Smooth muscle cell (in vitro differentiated cells): ENCODE data around the gene RPL27A. TPM values are rescaled to one million over a fixed set of nuclear protein-coding genes. Genes with fewer than 3 reads are reported as not detected.
A peak's percentile ranks its signal among the peaks of the same experiment; 100 is the strongest.

ENCODE experiments used
- DNase-seq: peaks from one replicate; lab custom pipeline; 2025; ENCODE audit not compliant: unreplicated experiment; lab: John Stamatoyannopoulos, UW
- H2AFZ ChIP-seq: fragments of 200-600 bp; sonication (generic); 2 replicates; pipeline ENCODE4 v1.6.0; 2016; ENCODE audit warnings: antibody characterized with exemption, low read depth, mild to moderate bottlenecking
- H3F3A ChIP-seq: fragments of 200-600 bp; sonication (generic); 2 replicates; pipeline ENCODE4 v1.6.0; 2017; ENCODE audit warnings: antibody characterized with exemption, low read depth
- H3K27ac ChIP-seq: fragments of 200-600 bp; sonication (generic); 2 replicates; pipeline ENCODE4 v1.5.1; 2016; ENCODE audit warnings: low read depth, mild to moderate bottlenecking
- H3K27me3 ChIP-seq: fragments of 200-600 bp; sonication (generic); 2 replicates; pipeline ENCODE4 v1.6.1; 2016; ENCODE audit warnings: low read depth, mild to moderate bottlenecking
- H3K36me3 ChIP-seq: fragments of 200-600 bp; sonication (generic); 2 replicates; pipeline ENCODE4 v1.5.1; 2016; ENCODE audit warnings: low read depth
- H3K4me1 ChIP-seq: fragments of 200-600 bp; sonication (generic); 2 replicates; pipeline ENCODE4 v1.5.1; 2016; ENCODE audit warnings: low read depth
- H3K4me2 ChIP-seq: fragments of 200-600 bp; sonication (generic); 2 replicates; pipeline ENCODE4 v1.6.0; 2016; ENCODE audit warnings: mild to moderate bottlenecking
- H3K4me3 ChIP-seq: fragments of 200-600 bp; sonication (generic); 2 replicates; pipeline ENCODE4 v1.5.1; 2016; ENCODE audit warnings: mild to moderate bottlenecking
- H3K79me2 ChIP-seq: fragments of 200-600 bp; sonication (generic); 2 replicates; pipeline ENCODE4 v1.6.0; 2016; ENCODE audit warnings: low read depth, mild to moderate bottlenecking
- H3K9ac ChIP-seq: fragments of 200-600 bp; sonication (generic); 2 replicates; pipeline ENCODE4 v1.6.0; 2016; ENCODE audit warnings: low read depth
- H3K9me3 ChIP-seq: fragments of 200-600 bp; sonication (generic); replicated peaks from 2 replicates; pipeline ENCODE4 v1.5.1; 2016; ENCODE audit warnings: low read depth
- H4K20me1 ChIP-seq: fragments of 200-600 bp; sonication (generic); 2 replicates; pipeline ENCODE4 v1.6.0; 2016; ENCODE audit warnings: low read depth
- WGBS: methylation state at CpG from one replicate; pipeline ENCODE4 v1.1.7; 2016; ENCODE audit warnings: low lambda C conversion rate; 5-methylcytosine and 5-hydroxymethylcytosine counted together
- polyA plus RNA-seq: library from polyadenylated mRNA; unstranded; fragments of >200 nt; fragmentation: Nextera tagmentation; extraction: Ambion mirVana; gene quantifications from 2 replicates; pipeline ENCODE4 v1.2.1, GENCODE V29; 2016
- total RNA-seq: library from RNA; depleted of rRNA; stranded (reverse); fragments of >200 nt; gene quantifications from 2 replicates; pipeline ENCODE4 v1.2.3, GENCODE V29; 2014
- TF ChIP-seq, protein P1 (sequence below): fragments of 200-600 bp; sonication (generic); IDR thresholded peaks from 2 replicates; pipeline ENCODE4 v1.5.1; 2017; ENCODE audit warnings: borderline replicate concordance, mild to moderate bottlenecking, antibody characterized with exemption; ENCODE audit not compliant: insufficient read depth, poor library complexity, severe bottlenecking

Gene RPL27A
- total and polyA plus RNA-seq, 2 experiments from 2014 or later: 817 to 1,140 TPM

DNA sequence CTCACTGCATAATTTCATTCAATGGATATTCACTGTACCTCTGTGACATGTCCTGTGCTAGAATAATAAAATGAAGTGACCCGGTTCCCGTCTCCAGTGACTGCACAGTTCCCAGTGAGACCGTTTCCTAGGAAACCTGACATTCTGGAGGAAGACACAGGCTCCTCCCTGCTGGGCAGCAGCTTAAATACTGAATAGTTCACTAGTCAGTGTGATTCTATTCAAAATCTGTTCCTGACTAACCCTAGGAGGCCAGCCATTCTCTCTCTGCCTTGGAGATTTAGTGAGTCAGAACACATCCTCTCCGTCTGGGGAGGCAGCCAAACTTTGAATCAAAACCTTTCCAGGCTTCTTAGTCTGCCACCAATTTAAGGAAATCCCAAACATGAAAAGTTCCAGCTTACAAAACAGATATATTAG is 11.4 kb upstream of the RPL27A start:
- H3K4me1 ChIP-seq: peaks cover 21% of the 10 kb centered on the region
- H2AFZ ChIP-seq: no peak overlapping the region
- no peaks in the 10 kb centered on the region for H3K36me3 ChIP-seq
- DNase-seq: no peak
- TF ChIP-seq, protein P1, sequence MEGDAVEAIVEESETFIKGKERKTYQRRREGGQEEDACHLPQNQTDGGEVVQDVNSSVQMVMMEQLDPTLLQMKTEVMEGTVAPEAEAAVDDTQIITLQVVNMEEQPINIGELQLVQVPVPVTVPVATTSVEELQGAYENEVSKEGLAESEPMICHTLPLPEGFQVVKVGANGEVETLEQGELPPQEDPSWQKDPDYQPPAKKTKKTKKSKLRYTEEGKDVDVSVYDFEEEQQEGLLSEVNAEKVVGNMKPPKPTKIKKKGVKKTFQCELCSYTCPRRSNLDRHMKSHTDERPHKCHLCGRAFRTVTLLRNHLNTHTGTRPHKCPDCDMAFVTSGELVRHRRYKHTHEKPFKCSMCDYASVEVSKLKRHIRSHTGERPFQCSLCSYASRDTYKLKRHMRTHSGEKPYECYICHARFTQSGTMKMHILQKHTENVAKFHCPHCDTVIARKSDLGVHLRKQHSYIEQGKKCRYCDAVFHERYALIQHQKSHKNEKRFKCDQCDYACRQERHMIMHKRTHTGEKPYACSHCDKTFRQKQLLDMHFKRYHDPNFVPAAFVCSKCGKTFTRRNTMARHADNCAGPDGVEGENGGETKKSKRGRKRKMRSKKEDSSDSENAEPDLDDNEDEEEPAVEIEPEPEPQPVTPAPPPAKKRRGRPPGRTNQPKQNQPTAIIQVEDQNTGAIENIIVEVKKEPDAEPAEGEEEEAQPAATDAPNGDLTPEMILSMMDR: no peak
- H3K9ac ChIP-seq: peak overlapping the region; percentile 45
- H3K9me3 ChIP-seq: no peaks in the 10 kb centered on the region
- peaks cover 18% of the 10 kb centered on the region for H3F3A ChIP-seq
- no peaks in the 10 kb centered on the region for H3K79me2 ChIP-seq
- peak overlapping the region; percentile 89 for H3K27ac ChIP-seq
- H4K20me1 ChIP-seq: no peaks in the 10 kb centered on the region
- peak overlapping the region; percentile 45 for H3K4me2 ChIP-seq
- H3K27me3 ChIP-seq: no peaks in the 10 kb centered on the region
- WGBS: 16% methylated on average over 4 of the region's 4 CpGs
- no peak overlapping the region for H3K4me3 ChIP-seq

DNA sequence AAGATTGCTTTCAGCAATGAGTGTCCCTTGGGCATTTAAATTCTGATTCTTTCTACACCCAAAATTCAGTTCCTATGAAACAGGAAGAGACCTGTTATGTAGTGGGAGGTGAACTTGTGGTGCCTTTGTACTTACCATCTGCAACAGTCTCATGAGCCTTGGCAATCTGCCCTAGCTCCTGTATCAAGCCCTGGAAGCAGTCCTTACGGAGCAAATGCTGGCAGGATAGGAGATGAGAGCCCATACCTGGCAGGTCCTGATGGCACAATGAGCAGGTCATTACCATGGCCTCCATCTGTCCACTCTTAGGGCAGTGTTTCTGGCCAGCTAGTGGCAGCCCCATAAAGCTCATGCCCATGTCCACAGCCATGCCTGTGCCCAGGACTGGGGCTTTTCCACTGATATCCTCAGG is 10.9 kb upstream of the RPL27A start:
- no peaks in the 10 kb centered on the region for H3K9me3 ChIP-seq
- H3K9ac ChIP-seq: peak overlapping the region; percentile 21
- TF ChIP-seq, protein P1: no peak
- 0% methylated on average over 1 of the region's 1 CpG for WGBS
- H3F3A ChIP-seq: peaks cover 18% of the 10 kb centered on the region
- H3K4me3 ChIP-seq: no peak overlapping the region
- peak overlapping the region; percentile 45 for H3K4me2 ChIP-seq
- no peaks in the 10 kb centered on the region for H3K36me3 ChIP-seq
- H3K79me2 ChIP-seq: no peaks in the 10 kb centered on the region
- no peak overlapping the region for H2AFZ ChIP-seq
- H4K20me1 ChIP-seq: no peaks in the 10 kb centered on the region
- no peaks in the 10 kb centered on the region for H3K27me3 ChIP-seq
- peak overlapping the region; percentile 89 for H3K27ac ChIP-seq
- no peak for DNase-seq
- H3K4me1 ChIP-seq: peaks cover 21% of the 10 kb centered on the region

DNA sequence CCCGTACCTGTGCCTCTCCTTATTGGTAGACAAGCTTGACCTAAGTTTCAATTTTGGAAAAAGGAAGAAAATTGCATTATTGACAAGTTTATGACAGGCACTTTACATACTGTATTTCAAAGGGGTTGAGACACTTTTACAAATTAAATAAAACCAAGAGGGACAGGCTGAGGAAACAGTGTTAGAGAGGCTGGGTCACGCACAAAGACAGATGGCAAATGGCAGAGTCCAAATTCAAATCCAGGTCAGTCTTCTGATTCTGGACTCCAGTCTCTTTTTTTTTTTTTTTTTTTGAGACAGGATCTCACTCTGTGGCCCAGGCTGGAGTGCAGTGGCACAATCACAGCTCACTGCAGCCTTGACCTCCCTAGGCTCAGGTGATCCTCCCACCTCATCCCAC is 10.2 kb upstream of the RPL27A start:
- H2AFZ ChIP-seq: no peak overlapping the region
- no peak overlapping the region for H3K4me3 ChIP-seq
- H3K4me2 ChIP-seq: no peak overlapping the region
- no peak overlapping the region for H3K9ac ChIP-seq
- H3K9me3 ChIP-seq: no peaks in the 10 kb centered on the region
- no peaks in the 10 kb centered on the region for H4K20me1 ChIP-seq
- H3K79me2 ChIP-seq: no peaks in the 10 kb centered on the region
- no peaks in the 10 kb centered on the region for H3K27me3 ChIP-seq
- H3F3A ChIP-seq: peaks cover 18% of the 10 kb centered on the region
- TF ChIP-seq, protein P1: no peak
- peak overlapping the region; percentile 89 for H3K27ac ChIP-seq
- H3K36me3 ChIP-seq: no peaks in the 10 kb centered on the region
- whole genome bisulfite sequencing: 100% methylated on average over 2 of the region's 2 CpGs
- no peak for DNase-seq
- peaks cover 21% of the 10 kb centered on the region for H3K4me1 ChIP-seq

DNA sequence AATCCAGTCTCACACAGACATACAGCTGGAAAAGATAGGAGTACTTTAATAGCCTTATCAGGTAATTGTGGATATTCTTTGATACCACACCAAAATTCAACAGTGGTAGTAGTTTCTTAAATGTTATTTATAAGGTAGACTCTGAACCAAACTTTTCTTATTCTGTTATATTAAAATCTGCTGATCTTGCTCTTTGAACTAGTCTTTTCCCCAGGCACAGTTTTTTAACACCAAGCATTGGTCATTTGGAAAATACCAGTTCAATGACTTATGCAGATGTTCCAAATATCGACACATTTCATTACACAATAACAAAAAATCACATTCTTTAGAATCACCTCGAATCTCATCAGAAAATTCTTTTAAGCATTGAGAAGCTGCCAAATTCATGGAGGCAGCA is 7.7 kb upstream of the RPL27A start:
- H3K36me3 ChIP-seq: no peaks in the 10 kb centered on the region
- H3K4me1 ChIP-seq: peaks cover 21% of the 10 kb centered on the region
- WGBS: 90% methylated on average over 2 of the region's 2 CpGs
- peaks cover 18% of the 10 kb centered on the region for H3F3A ChIP-seq
- no peak for DNase-seq
- H3K27me3 ChIP-seq: no peaks in the 10 kb centered on the region
- no peak overlapping the region for H3K4me3 ChIP-seq
- H3K79me2 ChIP-seq: no peaks in the 10 kb centered on the region
- no peaks in the 10 kb centered on the region for H4K20me1 ChIP-seq
- H3K4me2 ChIP-seq: no peak overlapping the region
- H3K9ac ChIP-seq: no peak overlapping the region
- no peak overlapping the region for H2AFZ ChIP-seq
- no peak overlapping the region for H3K27ac ChIP-seq
- no peaks in the 10 kb centered on the region for H3K9me3 ChIP-seq
- TF ChIP-seq, protein P1: no peak
